Measurements from ENCODE around the gene HIBADH.

- TF ChIP-seq CTCF (IDR thresholded peaks at IDR 0.05) (no peak), POLR2A (IDR thresholded peaks at IDR 0.05) (no peak), POLR2AphosphoS5 (IDR thresholded peaks at IDR 0.05) (no peak), EP300 (IDR thresholded peaks at IDR 0.05; ENCODE audit: low read depth) (no peak)
Observed at GRCh38 chr7:27548304-27548703, 114.4 kb downstream of the HIBADH start.
